Panc1 (cell line): ENCODE data around the gene ZKSCAN5. TPM values are rescaled to one million over a fixed set of nuclear protein-coding genes. Genes with fewer than 3 reads are reported as not detected.
"Not testable (repeated sequence)": the region's sequence is repeated elsewhere in the genome, so short reads cannot be mapped to it uniquely, and the experiment has no call there.

Experiments used
- ATAC-seq: fragments of 200-7000 bp; cut with Tn5 transposase; 2 replicates; pipeline ENCODE4 v1.9.1; 2020; ENCODE audit warnings: mild to moderate bottlenecking, moderate library complexity
- BruUV-seq: library from RNA; stranded (reverse); fragments of 400-500 nt; replicated peaks from 2 replicates; lab custom pipeline; 2021; lab: Mats Ljungman, UMichigan
- CTCF ChIA-PET: fragments of 300-600 bp; sonication (Branson Sonifier 250); formaldehyde crosslinking; loops from one replicate; lab custom pipeline; 2022; ENCODE audit warnings: antibody characterized with exemption; lab: Charles Lee
- POLR2A ChIA-PET: fragments of 300-600 bp; sonication (Branson Sonifier 250); formaldehyde crosslinking; loops from one replicate; lab custom pipeline; 2022; ENCODE audit warnings: antibody characterized with exemption; lab: Charles Lee
- DNase-seq: peaks from one replicate; pipeline ENCODE4 v3.0.0-alpha.2; 2010; ENCODE audit warnings: low read depth, low spot score
- H3K27ac ChIP-seq: 2 replicates; pipeline ENCODE4 v1.5.1; 2011; ENCODE audit warnings: mild to moderate bottlenecking, low read length, inconsistent platforms
- H3K27me3 ChIP-seq: fragments of 200-500 bp; sonication (Bioruptor generic); 2 replicates; pipeline ENCODE4 v1.6.0; 2014; ENCODE audit warnings: low read length, inconsistent platforms; ENCODE audit not compliant: control insufficient read depth, insufficient read depth
- H3K36me3 ChIP-seq: fragments of 200-500 bp; sonication (Bioruptor generic); 2 replicates; pipeline ENCODE4 v1.5.1; 2014; ENCODE audit warnings: inconsistent platforms, mild to moderate bottlenecking, low read length, moderate library complexity; ENCODE audit not compliant: control insufficient read depth, insufficient read depth
- H3K4me1 ChIP-seq: 2 replicates; pipeline ENCODE4 v1.5.1; 2011; ENCODE audit warnings: inconsistent platforms, mild to moderate bottlenecking, low read length, moderate library complexity; ENCODE audit not compliant: control insufficient read depth, insufficient read depth
- H3K4me3 ChIP-seq, 2 experiments: 2 replicates each; pipeline ENCODE4 v1.5.1; 2011 to 2012; ENCODE audit warnings: low read depth in 2 of 2, low read length in 2 of 2, mild to moderate bottlenecking in 2 of 2, inconsistent platforms in 1 of 2, moderate library complexity in 1 of 2
- H3K9me3 ChIP-seq: fragments of 200-500 bp; sonication (Bioruptor generic); 2 replicates; pipeline ENCODE4 v1.5.1; 2014; ENCODE audit warnings: low read depth, mild to moderate bottlenecking, inconsistent platforms, low read length, moderate library complexity; ENCODE audit not compliant: control insufficient read depth, insufficient read depth
- CTCF ChIP-seq: fragments of 450-650 bp; IDR thresholded peaks from 2 replicates; pipeline ENCODE4 v1.5.1; 2017; ENCODE audit warnings: mild to moderate bottlenecking
- POLR2AphosphoS5 ChIP-seq: IDR thresholded peaks from 2 replicates; pipeline ENCODE4 v1.6.1; 2012; ENCODE audit warnings: mild to moderate bottlenecking, low read depth, low read length, moderate library complexity
- REST ChIP-seq, 2 experiments: IDR thresholded peaks; 2 replicates each; pipeline ENCODE4 v1.6.1; 2011 to 2012; ENCODE audit warnings: low read depth in 2 of 2, control low read depth in 1 of 2, low read length in 1 of 2, mild to moderate bottlenecking in 1 of 2, moderate library complexity in 1 of 2; ENCODE audit not compliant: insufficient read depth in 1 of 2
- SIN3A ChIP-seq: IDR thresholded peaks from 2 replicates; pipeline ENCODE4 v1.6.1; 2012; ENCODE audit warnings: low read depth, mild to moderate bottlenecking, low read length, moderate library complexity, borderline replicate concordance; ENCODE audit not compliant: insufficient read depth
- TCF7L2 ChIP-seq: IDR thresholded peaks from 2 replicates; pipeline ENCODE4 v1.6.1; 2011; ENCODE audit warnings: mild to moderate bottlenecking, low read depth, low read length, inconsistent platforms
- in situ Hi-C: cut with HindIII; loops from 2 replicates; pipeline ENCODE4 v1.10.0; 2016; ENCODE audit warnings: low sequenced_read_pairs, low pct_unique_long_range_greater_than_20kb
- intact Hi-C: fragments of 100-400 bp; cut with micrococcal nuclease; formaldehyde crosslinking; loops from one replicate; pipeline ENCODE4 v1.10.0; 2022; ENCODE audit not compliant: unreplicated experiment
- total RNA-seq: library from RNA; stranded (reverse); gene quantifications from one replicate; pipeline ENCODE4 v1.2.1, GENCODE V29; 2021; ENCODE audit not compliant: unreplicated experiment

The ZKSCAN5 gene
- total RNA-seq, 1 experiment from 2014 or later = 17.5 TPM

DNA sequence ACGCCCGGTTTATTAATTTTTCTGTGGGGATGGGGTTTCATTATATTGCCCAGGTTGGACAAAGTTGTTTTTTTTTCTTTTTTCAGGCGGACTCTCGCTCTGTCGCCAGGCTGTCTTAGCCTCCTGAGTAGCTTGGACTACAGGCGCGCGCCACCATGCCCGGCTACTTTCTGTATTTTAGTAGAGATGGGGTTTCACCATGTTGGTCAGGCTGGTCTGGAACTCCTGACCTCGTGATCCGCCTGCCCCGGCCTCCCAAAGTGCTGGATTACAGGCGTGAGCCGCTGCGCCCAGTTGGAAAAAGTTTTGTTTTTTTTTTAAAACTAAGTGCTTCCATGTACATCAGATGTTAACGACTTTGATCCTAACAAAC lies 3.8 kb upstream of the ZKSCAN5 start:
- H3K4me3 ChIP-seq = peak overlapping the region; percentile 98 to 100
- ATAC-seq (no peak), DNase-seq (no peak)
- in situ Hi-C loops (no loop called here), intact Hi-C loops (loop anchor here (10.0 kb wide), 1 partner anchor 54 kb away; the partner anchor contains the start of genes FAM200A and ZNF655)
- no peaks in the 10 kb centered on the region for H3K27me3 ChIP-seq
- H3K36me3 ChIP-seq = peaks cover 5% of the 10 kb centered on the region
- BruUV-seq = no TSS peak
- peak overlapping the region; percentile 90 for H3K27ac ChIP-seq
- POLR2A ChIA-PET = interaction anchor here (0.6 kb wide), 1 partner anchor 39 kb away, joined by 4 read pairs; no protein-coding TSS in a partner anchor
- H3K9me3 ChIP-seq = peaks cover 3% of the 10 kb centered on the region; the same call in 1 of the 2 replicates
- CTCF ChIA-PET = interaction anchor here (0.6 kb wide), 1 partner anchor 24 kb away, joined by 4 read pairs; no protein-coding TSS in a partner anchor
- H3K4me1 ChIP-seq = peaks cover 5% of the 10 kb centered on the region
- TF ChIP-seq SIN3A (no peak), CTCF (no peak), REST (IDR thresholded peaks at IDR 0.05; ENCODE audit: insufficient read depth in 1 of 2, low read depth in 2 of 2, low read length in 1 of 2) (no peak), TCF7L2 (no peak), POLR2AphosphoS5 (no peak)

DNA sequence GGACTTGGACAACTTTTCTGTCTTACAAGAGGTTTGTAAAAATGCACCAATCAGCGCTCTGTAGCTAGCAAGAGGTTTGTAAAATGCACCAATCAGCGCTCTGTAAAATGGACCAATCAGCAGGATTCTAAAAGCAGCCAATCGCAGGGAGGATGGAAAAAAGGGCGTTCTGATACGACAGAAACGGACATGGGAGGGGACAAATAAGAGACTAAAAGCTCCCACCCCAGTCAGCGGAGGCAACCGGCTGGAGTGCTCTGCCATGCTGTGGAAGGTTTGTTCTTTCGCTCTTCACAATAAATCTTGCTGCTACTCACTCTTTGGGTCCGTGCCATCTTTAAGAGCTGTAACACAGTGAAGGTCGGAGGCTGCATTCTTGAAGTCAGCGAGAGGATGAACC lies 3.2 kb upstream of the ZKSCAN5 start:
- ATAC-seq, in situ Hi-C loops, H3K4me1 ChIP-seq, H3K9me3 ChIP-seq, DNase-seq, H3K36me3 ChIP-seq, CTCF ChIA-PET, H3K27me3 ChIP-seq: not testable (repeated sequence)
- H3K27ac ChIP-seq = peak overlapping the region; percentile 90
- intact Hi-C loops = loop anchor here (10.0 kb wide), 1 partner anchor 54 kb away; the partner anchor contains the start of genes FAM200A and ZNF655
- H3K4me3 ChIP-seq = peak overlapping the region; percentile 98 to 100
- POLR2A ChIA-PET = interaction anchor here (0.6 kb wide), 1 partner anchor 30 kb away, joined by 4 read pairs; no protein-coding TSS in a partner anchor
- BruUV-seq = TSS peak; percentile 24

DNA sequence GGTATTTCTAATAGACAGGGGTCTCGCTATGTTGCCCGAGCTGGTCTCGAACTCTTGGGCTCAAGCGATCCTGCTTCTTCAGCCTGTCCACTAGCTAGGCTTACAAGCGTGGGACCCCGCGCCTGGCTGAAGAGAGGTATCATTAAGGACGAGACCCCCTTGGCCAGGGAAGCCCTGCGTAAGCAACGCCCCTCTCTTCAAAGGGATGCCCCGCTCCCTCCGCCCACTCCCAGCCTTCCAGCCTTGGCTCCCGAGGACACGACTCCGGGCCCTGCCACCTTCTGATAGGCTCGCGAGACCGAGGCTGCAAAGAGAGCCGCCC lies 220 bp upstream of the ZKSCAN5 start:
- peaks cover 5% of the 10 kb centered on the region; the same call in 1 of the 2 replicates for H3K36me3 ChIP-seq
- intact Hi-C loops (loop anchor here (10.0 kb wide), 1 partner anchor 51 kb away; the partner anchor contains the start of genes FAM200A and ZNF655), in situ Hi-C loops (no loop called here)
- ChIA-PET POLR2A (interaction anchor here (0.6 to 1.5 kb wide), 2 partner anchors 13 to 54 kb away, joined by 8 to 10 read pairs; partner anchors contain the start of gene ZNF655), CTCF (interaction anchor here (0.8 to 1.3 kb wide), 2 partner anchors 54 to 764 kb away, joined by 3 to 4 read pairs; partner anchors contain the start of gene ZNF655)
- TF ChIP-seq REST (IDR thresholded peaks at IDR 0.05; ENCODE audit: insufficient read depth in 1 of 2, low read depth in 2 of 2, low read length in 1 of 2) (no peak), SIN3A (no peak), TCF7L2 (peak; percentile 99), POLR2AphosphoS5 (no peak), CTCF (no peak)
- no peaks in the 10 kb centered on the region for H3K9me3 ChIP-seq
- 0 out of 2 replicates have a peak, but pooled peaks cover 3% of the 10 kb centered on the region for H3K4me1 ChIP-seq
- no TSS peak for BruUV-seq
- H3K4me3 ChIP-seq = peak overlapping the region; percentile 80 to 86
- ATAC-seq (peak; percentile 89), DNase-seq (no peak)
- peak overlapping the region; percentile 97 for H3K27ac ChIP-seq
- no peaks in the 10 kb centered on the region for H3K27me3 ChIP-seq
